Ishikawa (cell line): Measurements from ENCODE around the gene BMP2K.

Experiments used
- CEBPB ChIP-seq: IDR thresholded peaks from 2 replicates; pipeline ENCODE4 v1.6.1; 2012
- CREB1 ChIP-seq: IDR thresholded peaks from 2 replicates; pipeline ENCODE4 v1.6.1; 2012; ENCODE audit warnings: low read depth
- EGR1 ChIP-seq: IDR thresholded peaks from 2 replicates; pipeline ENCODE4 v1.6.1; 2012
- EP300 ChIP-seq: IDR thresholded peaks from 2 replicates; pipeline ENCODE4 v1.6.1; 2012; ENCODE audit warnings: borderline replicate concordance
- NFIC ChIP-seq: IDR thresholded peaks from 2 replicates; pipeline ENCODE4 v1.6.1; 2012
- RAD21 ChIP-seq: IDR thresholded peaks from 2 replicates; pipeline ENCODE4 v1.6.1; 2012; ENCODE audit warnings: low read depth
- TAF1 ChIP-seq: IDR thresholded peaks from 2 replicates; pipeline ENCODE4 v1.6.1; 2012; ENCODE audit warnings: low read depth, mild to moderate bottlenecking
- TCF12 ChIP-seq: IDR thresholded peaks from 2 replicates; pipeline ENCODE4 v1.6.1; 2012; ENCODE audit warnings: low read depth
- TEAD4 ChIP-seq: IDR thresholded peaks from 2 replicates; pipeline ENCODE4 v1.6.1; 2012
- YY1 ChIP-seq: IDR thresholded peaks from 2 replicates; pipeline ENCODE4 v1.6.1; 2012; ENCODE audit warnings: low read depth
- ZBTB7A ChIP-seq: IDR thresholded peaks from 2 replicates; pipeline ENCODE4 v1.6.1; 2012; ENCODE audit warnings: low read depth
- TF ChIP-seq, protein P1 (sequence below): IDR thresholded peaks from 2 replicates; pipeline ENCODE4 v1.6.1; 2012
- TF ChIP-seq, protein P2 (sequence below): IDR thresholded peaks from 2 replicates; pipeline ENCODE4 v1.6.1; 2012; ENCODE audit warnings: low read depth, mild to moderate bottlenecking
- TF ChIP-seq, protein P3 (sequence below): IDR thresholded peaks from 2 replicates; pipeline ENCODE4 v1.6.1; 2012

DNA sequence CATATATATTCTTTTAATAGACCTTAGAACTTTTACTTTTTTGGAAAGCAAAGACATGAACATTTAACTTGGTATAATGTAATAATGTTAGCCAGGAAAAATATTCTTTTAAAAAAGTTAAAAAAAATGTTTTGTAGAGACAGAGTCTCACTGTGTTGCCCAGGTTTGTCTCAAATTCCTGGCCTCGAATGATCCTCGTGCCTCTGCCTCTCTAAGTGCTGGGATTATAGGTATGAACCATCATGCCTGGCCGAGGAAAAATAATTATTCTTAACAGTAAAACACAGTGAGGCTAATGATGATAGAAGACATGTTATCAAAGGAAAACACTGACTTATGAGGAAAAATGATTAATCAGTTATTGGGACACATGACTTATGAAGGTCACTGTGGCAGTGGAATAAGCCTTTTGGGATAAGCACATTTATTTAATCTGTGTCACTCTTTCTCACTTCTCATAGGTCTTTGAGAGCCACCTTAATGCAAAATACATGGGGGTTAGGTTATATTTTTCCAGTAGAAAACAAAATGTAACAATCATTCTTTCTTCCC is 6.0 kb upstream of the BMP2K start:
- TF ChIP-seq, protein P1, sequence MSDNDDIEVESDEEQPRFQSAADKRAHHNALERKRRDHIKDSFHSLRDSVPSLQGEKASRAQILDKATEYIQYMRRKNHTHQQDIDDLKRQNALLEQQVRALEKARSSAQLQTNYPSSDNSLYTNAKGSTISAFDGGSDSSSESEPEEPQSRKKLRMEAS = no peak
- TF ChIP-seq TAF1 (no peak), YY1 (no peak), EGR1 (no peak), EP300 (no peak), CREB1 (no peak), RAD21 (no peak), TCF12 (no peak), CEBPB (no peak), TEAD4 (no peak), NFIC (no peak), ZBTB7A (no peak)
- TF ChIP-seq, protein P2, sequence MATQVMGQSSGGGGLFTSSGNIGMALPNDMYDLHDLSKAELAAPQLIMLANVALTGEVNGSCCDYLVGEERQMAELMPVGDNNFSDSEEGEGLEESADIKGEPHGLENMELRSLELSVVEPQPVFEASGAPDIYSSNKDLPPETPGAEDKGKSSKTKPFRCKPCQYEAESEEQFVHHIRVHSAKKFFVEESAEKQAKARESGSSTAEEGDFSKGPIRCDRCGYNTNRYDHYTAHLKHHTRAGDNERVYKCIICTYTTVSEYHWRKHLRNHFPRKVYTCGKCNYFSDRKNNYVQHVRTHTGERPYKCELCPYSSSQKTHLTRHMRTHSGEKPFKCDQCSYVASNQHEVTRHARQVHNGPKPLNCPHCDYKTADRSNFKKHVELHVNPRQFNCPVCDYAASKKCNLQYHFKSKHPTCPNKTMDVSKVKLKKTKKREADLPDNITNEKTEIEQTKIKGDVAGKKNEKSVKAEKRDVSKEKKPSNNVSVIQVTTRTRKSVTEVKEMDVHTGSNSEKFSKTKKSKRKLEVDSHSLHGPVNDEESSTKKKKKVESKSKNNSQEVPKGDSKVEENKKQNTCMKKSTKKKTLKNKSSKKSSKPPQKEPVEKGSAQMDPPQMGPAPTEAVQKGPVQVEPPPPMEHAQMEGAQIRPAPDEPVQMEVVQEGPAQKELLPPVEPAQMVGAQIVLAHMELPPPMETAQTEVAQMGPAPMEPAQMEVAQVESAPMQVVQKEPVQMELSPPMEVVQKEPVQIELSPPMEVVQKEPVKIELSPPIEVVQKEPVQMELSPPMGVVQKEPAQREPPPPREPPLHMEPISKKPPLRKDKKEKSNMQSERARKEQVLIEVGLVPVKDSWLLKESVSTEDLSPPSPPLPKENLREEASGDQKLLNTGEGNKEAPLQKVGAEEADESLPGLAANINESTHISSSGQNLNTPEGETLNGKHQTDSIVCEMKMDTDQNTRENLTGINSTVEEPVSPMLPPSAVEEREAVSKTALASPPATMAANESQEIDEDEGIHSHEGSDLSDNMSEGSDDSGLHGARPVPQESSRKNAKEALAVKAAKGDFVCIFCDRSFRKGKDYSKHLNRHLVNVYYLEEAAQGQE = no peak
- TF ChIP-seq, protein P3, sequence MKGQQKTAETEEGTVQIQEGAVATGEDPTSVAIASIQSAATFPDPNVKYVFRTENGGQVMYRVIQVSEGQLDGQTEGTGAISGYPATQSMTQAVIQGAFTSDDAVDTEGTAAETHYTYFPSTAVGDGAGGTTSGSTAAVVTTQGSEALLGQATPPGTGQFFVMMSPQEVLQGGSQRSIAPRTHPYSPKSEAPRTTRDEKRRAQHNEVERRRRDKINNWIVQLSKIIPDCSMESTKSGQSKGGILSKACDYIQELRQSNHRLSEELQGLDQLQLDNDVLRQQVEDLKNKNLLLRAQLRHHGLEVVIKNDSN = no peak
